Left ventricle myocardium superior (tissue), 1 donor: ENCODE results near the gene STT3B. TPM values are rescaled to one million over a fixed set of nuclear protein-coding genes. Genes with fewer than 3 reads are reported as not detected.
"Not testable (repeated sequence)": the region's sequence is repeated elsewhere in the genome, so short reads cannot be mapped to it uniquely, and the experiment has no call there.

Experiments
- ATAC-seq: fragments of 200-7000 bp; cut with Tn5 transposase; one replicate; pipeline ENCODE4 v1.9.1; 2020; ENCODE audit warnings: mild to moderate bottlenecking, moderate library complexity
- DNase-seq: peaks from one replicate; pipeline ENCODE4 v3.0.0-alpha.2; 2020
- intact Hi-C: fragments of 100-400 bp; cut with micrococcal nuclease; formaldehyde crosslinking; loops from one replicate; pipeline ENCODE4 v1.11.0; 2022
- total RNA-seq: library from RNA; stranded (reverse); fragmentation: NEBNext Ultra II Directional; extraction: Animal tissue kit (Norgen Biotek cat#: 25700); gene quantifications from one replicate; pipeline ENCODE4 v1.2.1, GENCODE V29; 2021
- donor health status: DM: no; HTN: yes; CAD: no; lungs with severe emphysema.

STT3B gene
- total RNA-seq, 1 donor from 2014 or later, result 97.7 TPM

DNA sequence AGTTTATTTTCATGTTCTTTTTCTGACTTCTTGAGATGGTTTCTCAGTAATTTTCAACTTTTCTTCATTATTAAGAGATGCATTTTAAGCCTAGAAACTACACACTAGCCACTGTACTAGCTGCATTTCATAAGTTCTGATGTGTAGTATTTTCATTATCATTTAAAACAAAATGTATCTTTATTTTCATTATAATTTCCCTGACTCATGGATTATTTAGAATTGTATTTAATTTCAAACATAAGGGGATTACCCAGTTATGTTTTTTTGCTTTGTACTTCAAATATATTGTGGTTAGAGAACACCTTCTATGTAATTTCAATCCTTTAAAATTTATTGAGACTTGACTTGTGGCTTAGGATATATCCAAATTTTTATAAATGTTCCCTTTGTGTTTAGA, 44.5 kb downstream of the STT3B start:
- ATAC-seq (no peak), DNase-seq (no peak)
- intact Hi-C loops, result no loop called here

DNA sequence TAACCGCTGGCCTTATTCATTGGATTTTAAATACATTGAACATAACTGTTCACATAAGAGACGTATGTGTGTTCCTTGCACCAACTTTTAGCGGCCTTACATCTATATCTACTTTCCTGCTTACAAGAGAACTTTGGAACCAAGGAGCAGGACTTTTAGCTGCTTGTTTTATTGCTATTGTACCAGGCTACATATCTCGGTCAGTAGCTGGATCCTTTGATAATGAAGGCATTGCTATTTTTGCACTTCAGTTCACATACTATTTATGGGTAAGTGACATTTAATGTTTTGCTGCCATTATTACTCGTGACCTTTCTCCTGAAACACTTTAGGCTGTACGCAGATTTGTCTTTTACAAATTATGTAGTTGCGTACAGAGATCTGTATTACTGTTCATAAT, 47.1 kb downstream of the STT3B start:
- DNase-seq (no peak), ATAC-seq (peak; percentile 94)
- intact Hi-C loops, result no loop called here

DNA sequence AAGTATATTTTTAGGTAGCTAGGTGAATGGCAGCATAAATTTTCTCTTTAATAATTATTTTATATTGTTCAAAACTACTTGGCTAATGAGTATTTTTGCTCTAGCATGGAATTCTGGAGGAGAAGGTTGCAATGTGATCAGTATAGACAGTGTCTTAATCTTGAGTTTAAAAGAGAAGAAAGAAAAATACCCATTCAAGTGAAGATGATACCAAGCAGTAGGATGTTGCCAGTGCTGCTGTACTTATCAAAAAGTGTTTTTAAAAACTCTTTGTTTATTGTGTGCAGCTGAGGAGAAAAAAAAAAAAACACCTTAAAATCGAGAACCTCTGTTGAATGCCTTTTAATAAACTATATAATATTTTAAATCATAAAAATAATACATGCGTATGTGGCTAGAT, 47.9 kb downstream of the STT3B start:
- DNase-seq (no peak), ATAC-seq (peak; percentile 42)
- intact Hi-C loops, result no loop called here

DNA sequence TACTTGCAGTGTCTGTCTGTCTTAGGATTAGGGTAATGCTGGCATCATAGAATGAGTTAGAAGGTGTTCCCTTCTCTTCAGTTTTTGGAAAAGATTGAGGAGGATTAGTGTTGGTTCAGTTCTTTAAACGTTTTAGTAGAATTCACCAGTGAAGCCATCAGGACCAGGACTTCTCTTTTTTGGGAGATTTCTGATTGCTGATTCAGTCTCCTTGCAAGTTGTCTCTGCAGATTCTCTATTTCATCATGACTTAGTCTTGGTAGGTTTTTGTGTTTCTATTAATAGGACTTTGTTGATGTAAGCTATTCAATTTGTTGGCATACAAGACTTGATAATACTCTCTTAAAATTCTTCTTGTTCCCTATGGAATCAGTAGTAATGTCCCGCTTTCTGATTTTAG, 48.9 kb downstream of the STT3B start:
- DNase-seq (no peak), ATAC-seq (no peak)
- intact Hi-C loops, result no loop called here

DNA sequence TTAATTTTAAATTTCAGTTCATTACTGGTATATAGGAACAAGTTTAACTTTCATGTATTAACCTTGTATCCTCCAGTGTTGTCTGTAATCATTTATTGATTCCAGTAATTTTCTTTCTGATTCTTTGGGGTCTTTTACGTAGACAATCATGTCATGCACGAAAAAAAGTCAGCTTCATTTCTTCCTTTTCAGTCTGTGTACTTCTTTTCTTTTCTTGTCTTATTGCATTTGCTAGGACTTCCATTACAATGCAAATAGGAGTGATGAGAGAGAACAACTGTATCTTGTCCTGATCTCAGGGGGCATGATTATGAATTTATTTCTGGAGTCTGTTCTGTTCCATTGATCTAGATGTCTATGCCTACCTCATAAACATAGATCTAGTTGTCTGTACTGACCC, 56.5 kb downstream of the STT3B start:
- ATAC-seq (no peak), DNase-seq (no peak)
- intact Hi-C loops, result no loop called here

DNA sequence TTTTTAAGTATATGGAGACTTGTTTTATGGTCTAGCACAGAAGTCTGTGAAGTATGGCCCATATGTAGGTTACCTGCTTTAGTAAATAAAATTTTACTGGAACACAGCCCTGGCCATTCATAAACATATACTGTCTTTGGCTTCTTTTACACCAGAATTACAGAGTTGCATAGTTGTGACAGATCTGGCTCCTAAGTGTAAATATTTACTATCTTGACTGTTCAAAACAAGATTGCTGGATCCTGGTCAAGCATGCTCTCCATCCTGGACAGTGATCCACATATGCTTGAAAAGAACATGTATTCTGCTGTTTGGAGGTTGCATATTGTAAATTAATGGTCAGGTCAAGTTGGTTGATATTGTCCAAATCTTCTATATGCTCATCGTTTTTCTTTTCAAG, 57.9 kb downstream of the STT3B start:
- no peak for ATAC-seq
- intact Hi-C loops, result no loop called here

DNA sequence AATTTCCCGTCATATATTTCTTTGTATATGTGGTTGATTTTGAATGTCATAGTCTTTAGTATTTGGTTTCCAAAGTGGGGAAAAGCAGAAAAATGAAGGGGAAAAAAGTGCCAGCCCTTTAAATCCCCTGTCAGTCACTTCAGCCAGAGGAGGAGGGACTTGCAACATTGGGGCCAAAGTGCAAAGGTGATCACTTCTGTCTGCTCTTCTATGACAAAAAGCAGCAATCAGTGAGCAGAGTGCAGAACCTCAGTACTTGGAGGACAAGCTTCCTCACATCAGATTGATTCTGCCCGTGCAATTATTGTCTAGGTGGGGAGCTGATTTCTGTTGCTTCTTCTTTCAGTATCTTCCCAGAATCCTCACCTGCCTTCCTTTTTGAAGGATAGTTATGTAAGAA, 60.0 kb downstream of the STT3B start:
- DNase-seq (no peak), ATAC-seq (no peak)
- intact Hi-C loops, result no loop called here

More for the DNA sequence above, 57.9 kb downstream of the STT3B start:
- DNase-seq, result no peak

DNA sequence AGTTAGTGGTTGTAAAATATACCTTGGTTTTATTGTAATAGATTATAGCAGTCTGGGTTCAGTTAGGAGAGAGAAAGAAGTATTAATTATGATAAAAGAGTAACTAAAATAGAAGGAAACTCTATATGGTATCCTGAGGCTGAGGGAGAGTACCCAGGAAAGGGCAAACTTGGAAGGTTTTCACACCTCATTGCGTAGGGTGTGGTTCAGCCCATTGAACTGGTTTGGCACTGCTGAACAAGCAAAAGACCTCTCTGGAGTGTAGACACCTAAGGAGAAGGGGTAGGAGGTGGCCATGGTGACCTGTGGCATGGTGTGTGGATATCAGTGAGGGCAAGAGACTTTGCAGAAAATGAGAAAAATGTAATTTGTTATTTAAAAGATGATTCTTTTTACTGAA, 63.5 kb downstream of the STT3B start:
- no peak for DNase-seq
- ATAC-seq, result peak; percentile 33
- intact Hi-C loops, result no loop called here

DNA sequence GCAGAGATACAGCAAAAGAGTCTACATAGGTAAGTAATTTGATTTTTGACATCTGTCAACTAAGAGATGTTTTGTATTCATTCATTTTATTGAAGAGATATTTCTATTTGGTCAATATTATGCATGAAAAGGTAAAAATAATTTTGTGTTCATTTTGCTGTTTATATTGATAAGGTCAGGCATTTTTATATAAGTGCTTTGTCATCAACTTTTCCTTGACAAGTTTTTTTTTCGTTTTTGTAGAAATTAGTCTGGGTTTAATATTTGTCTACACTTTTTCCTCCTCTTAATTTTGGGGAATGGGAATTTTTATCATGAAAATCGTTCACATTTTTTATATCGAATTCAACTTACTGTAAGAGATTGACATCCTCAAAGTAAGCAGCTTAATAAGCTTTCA, 67.7 kb downstream of the STT3B start:
- ATAC-seq (no peak), DNase-seq (no peak)
- intact Hi-C loops, result no loop called here

DNA sequence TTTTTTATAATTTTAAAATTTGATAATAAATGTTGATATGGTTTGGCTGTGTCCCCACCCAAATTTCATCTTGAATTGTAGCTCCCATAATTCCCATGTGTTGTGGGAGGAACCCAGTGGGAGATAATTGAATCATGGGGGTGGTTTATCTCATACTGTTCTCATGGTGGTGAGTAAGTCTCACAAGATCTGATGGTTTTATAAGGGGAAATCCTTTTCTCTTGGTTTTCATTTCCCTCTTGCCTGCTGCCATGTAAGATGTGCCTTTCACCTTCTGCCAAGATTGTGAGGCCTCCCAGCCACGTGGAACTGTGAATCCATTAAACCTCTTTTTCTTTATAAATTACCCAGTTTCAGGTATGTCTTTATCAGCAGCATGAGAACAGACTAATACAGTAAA, 72.6 kb downstream of the STT3B start:
- ATAC-seq, DNase-seq, intact Hi-C loops: not testable (repeated sequence)

DNA sequence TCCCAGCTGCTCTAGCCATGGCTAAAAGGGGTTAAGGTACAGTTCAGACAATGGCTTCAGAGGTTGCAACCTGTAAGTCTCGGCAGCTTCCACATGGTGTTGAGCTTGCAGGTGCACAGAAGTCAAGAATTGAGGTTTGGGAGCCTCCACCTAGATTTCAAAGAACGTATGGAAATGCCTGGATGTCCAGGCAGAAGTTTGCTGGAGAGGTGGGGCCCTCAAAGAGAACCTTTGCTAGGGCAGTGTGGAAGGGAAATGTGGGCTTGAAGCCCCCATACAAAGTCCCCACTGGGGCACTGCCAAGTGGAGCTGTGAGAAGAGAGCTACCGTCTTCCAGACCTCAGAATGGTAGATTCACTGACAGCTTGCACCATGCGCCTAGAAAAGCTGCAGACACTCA, 73.7 kb downstream of the STT3B start:
- ATAC-seq (no peak), DNase-seq (no peak)
- intact Hi-C loops, result no loop called here

DNA sequence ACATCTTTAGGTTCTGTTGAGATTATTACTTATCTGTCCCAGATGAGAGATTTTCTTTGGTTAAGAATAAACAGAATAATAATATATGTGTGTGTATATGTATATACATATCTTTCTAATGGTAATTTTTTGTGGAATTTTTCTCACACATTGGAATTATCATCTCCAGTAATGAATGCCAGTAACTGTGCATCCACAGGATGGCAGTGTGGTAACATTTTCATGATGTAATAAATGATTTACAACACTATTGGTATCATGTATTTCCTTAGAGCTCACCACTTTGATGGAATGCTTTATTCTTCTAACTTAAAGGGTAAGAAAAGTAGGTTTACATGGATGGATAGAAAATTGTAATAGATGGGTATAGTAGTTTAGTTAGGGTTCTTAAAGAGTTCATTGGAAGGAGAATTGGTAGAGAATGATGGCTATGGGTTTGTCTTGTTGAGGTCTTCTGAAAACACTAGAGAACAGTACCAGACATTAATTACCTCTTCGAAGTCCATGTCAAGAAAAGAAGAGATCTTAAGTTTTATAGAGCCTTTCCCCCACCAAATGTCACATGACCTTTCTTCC, 78.1 kb downstream of the STT3B start:
- ATAC-seq (no peak), DNase-seq (no peak)
- intact Hi-C loops, result no loop called here

DNA sequence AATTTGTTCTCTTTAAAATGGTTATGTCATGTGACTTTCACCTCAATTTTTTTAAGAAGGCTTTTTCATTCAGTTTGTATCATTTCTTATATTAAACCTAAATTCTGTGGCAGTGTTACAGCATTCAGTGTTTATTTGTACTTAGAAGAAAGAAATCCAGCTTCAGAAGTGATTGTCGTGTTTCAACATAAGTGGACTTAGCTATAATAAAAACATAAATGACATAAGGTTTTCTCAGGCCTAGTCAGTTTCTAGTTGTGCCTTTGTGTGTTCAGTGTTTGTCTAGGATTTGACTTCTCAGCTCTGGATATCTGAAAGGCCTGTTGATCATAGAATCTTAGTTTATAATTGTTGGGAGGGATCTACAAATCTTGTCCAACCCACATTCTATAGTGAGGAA, 80.5 kb downstream of the STT3B start:
- no peak for ATAC-seq
- intact Hi-C loops, result no loop called here

DNA sequence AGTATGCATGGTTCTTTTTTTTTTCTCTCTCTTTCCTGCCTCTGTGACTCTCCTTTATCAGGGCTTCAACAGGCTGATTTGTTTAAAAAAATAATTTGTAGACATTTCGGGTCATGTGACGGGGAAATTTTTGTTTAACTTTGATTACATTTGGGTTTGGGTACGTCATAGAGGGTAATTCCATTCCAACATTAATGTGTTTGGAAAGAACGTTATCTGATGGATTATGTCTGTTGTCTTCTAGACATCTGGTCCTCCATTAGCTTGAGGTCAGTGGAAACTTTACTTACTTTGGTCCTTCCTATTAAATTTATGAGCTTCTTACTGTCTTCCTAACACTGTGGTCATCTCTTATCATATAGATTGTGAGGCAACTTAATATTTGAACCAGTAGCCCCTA, 80.9 kb downstream of the STT3B start:
- ATAC-seq (no peak), DNase-seq (no peak)
- intact Hi-C loops, result no loop called here

More for the DNA sequence above, 80.5 kb downstream of the STT3B start:
- no peak for DNase-seq

DNA sequence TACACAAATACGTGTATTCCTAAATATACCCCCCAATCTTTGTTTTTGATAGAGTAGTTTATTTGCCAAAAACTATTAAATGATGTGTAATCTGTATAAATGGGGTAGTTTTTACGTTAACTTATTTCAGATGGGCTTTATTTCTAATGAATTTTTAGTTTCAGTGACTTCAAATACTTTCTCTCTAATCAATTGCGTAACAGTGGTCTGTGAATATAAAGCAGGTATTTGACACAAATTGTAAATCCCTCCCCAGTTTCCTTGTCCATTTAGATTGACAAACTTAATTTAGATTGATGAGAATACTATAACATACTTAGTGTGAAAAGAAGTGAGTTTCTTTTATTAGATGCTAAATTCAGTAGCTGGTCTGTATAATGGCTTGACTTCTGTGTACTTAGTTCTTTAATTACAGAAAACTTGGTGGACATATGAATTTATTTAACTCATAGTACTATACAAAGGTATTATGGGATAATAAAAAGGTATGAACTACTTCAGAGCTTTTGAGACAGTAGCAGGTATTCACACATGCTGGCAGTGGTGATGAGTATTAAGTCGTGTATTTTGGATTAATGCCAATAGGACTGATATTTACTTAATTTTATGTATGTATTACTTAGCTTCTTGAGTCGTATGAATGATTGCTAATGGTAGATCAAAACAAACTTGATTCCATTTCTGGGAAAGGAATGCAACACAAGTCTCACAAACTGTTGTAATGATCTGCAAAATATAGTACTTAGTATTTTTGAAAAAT, 81.6 kb downstream of the STT3B start:
- ATAC-seq (no peak), DNase-seq (no peak)
- intact Hi-C loops, result no loop called here

DNA sequence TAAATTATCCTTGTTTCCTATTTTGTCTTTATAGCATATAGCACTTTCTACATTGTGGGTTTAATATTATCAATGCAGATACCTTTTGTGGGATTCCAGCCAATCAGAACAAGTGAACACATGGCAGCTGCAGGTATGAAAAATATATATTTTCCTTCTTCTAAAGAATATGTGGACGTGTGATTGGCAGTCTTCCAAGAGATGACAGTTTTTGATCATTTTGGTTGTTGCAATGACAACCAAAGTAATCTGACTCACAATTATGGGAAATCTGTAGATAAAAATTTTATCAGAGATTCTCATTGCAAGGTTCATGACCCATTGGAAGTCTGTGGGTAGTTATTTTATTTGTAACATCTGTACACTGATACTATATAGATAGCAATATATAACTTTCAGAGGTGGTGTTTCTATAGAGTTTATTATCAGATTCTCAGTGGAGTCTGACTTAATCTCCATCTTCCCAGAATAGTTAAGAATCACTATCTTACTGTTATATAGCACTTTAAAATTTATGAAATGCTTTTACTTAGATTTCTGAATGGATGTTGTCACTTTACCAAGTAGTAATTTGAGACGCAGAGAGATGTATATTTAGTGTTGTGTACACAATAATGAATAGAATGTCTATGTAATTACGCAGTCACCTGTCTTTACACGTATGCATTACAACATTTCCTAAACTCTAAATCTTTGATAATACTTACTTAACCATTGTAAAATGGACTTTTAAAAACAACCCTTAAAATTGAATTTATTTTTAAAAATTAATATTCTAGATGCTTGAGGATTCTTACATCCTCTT, 82.5 kb downstream of the STT3B start:
- ATAC-seq (no peak), DNase-seq (no peak)
- intact Hi-C loops, result no loop called here

DNA sequence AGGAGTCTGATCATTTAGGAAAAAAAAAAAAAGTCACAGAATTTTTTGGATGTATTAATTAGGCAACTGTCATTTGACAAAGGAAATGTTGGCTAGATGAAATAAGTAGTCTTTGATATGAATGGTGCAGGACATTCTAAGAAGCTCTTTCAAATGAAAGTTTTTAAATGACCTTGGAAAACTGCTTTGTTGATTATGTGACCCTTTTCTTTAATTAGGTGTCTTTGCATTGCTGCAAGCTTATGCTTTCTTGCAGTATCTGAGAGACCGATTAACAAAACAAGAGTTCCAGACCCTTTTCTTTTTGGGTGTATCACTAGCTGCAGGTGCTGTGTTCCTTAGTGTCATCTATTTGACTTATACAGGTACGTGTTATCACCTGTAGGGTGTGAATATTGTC, 84.0 kb downstream of the STT3B start:
- intact Hi-C loops, result no loop called here
- no peak for DNase-seq
- no peak for ATAC-seq

DNA sequence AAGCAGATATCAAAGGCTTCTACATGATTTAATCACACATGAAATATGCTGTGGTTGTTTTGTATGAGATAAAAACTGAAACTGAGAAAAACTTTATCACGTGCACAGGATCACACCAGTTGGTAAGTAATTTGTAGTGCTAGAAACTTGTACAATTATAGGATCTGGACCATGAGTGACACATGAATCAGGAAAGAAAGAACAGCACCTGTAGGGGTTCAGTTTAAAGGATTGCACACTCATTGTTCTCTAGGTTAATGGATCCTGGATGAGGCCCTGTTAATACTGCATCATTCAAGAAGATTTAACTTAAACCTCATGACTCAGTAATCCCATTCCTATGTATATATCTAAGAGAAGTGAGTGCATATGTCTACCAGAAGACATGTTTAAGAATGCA, 87.9 kb downstream of the STT3B start:
- DNase-seq, result no peak
- intact Hi-C loops, result no loop called here
- no peak for ATAC-seq

DNA sequence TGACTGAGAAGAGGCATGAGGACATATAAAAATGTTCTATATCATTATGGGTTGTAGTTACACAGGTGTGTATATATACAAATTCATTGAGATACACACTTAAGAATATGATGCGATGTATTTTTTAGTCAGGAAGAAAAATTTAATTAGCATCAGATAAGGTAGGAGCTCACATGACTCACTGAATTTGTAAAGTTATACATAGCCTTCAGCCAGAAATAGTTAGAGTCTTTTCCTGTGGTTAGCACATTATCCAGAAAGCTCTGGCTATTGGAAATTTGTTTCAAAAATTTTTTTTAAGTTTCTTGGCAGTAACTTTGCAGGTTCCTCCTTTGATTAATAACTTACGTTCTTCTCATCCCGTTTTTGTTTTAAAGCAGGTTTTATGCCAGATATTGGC, 88.6 kb downstream of the STT3B start:
- no peak for DNase-seq
- no peak for ATAC-seq
- intact Hi-C loops, result no loop called here

DNA sequence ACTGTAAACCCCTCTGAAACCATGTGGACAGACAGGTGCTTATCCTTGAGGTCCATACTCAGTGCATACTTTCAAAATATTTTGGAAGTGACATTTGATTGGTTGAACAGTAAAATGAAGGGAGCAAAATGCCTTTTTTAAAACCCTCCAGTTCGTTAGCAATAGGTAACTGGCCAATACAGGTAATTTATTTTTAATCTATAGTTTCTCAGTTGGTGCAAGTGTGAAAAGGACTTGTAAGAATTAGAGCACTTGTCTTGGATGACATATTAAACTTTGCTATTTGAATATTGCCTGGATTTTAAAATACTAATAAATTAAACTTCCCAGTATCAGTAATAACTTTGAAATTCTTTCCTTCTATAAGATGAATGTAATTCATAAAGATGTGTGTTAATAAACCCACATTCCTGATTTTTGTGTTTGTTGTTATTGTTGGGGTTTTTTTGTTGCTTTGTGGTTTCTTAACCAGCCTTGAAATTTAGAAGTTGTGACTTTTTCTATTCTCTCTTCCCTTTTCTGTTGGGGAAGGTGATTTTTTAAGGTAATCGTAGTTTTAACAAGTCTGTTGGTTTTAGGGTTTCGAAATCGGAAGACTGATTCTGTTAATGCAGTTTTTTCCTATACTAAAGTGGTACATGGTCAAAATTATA, 90.0 kb downstream of the STT3B start:
- no peak for ATAC-seq
- DNase-seq, result no peak
- intact Hi-C loops, result no loop called here
